ENCODE measurements around the gene PPHLN1. TPM values are rescaled to one million over a fixed set of nuclear protein-coding genes. Genes with fewer than 3 reads are reported as not detected.

PPHLN1 gene
- total RNA-seq, 2 experiments from 2014 or later = 74.1 to 81.9 TPM

DNA sequence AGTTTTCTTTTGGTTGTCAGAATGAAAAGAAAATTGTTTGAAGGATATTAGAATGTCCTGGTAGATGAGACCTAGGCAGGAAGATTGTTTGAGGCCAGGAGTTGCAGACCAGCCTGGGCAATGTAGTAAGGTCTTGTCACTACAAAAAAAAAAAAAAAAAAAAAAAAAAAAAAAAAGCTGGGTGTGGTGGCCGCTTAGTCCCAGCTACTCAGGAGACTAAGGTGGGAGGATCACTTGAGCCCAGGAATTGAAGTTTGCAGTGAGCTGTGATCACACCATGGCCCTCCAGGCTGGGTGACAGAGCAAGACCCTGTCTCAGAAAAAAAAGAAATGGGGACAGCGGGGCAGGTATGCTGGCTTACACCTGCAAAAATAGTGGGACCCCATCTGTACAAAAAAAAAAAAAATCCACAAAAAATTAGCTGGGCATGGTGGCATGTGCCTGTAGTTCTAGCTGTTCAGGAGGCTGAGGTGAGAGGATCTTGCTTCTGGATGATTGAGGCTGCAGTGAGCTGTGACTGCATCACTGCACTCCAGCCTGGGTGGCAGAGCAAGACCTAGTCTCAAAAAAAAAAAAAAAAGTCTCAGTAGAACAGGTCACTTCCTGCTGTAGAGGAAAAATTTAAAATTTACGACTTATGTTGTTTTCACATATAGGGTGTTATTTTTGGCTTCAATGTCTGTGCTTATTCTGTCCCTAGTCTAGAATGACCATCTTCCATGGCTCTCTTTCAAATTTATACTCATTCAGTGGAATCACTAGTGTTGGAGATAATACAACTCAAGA is 70.7 kb downstream of the PPHLN1 start:
- Mint-ChIP-seq H3K9me3 (no peaks in the 10 kb centered on the region), H3K4me3 (no peak overlapping the region), H3K36me3 (ENCODE audit: low read depth) (peaks cover 23% of the 10 kb centered on the region), H3K4me1 (peaks cover 2% of the 10 kb centered on the region), H3K27ac (no peak overlapping the region), H3K27me3 (no peaks in the 10 kb centered on the region)
- DNase-seq = no peak
- ChIA-PET CTCF (no interaction called here), POLR2A (no interaction called here)

DNA sequence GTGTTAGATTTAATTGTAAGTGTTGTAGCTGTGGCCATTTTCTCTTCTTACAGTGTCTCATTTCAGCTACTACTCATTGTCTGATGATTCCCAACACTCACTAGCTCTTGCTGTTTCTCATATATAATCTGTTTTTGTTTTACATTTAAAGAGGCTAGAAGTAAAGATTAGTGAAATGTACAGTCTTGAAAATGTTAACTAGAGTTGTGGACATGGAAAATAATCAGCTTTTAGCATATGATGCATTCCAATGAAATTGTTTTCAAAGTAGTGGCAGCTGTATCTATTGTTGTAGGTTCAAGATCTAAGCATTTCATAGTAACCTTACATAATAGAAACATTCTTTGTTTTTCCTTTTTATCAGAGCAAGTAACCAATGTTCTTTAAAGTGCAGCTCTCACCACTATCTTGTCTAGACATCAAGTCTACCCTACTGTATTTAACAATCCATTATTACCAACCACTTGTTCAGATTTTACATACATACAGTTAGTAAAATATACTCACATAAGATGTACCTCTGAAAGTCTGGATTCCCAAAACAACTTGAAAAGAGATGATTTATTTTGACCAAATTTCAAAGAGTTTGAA is 76.9 kb downstream of the PPHLN1 start:
- Mint-ChIP-seq H3K4me3 (no peak overlapping the region), H3K27ac (no peak overlapping the region), H3K36me3 (ENCODE audit: low read depth) (peaks cover 44% of the 10 kb centered on the region), H3K9me3 (no peaks in the 10 kb centered on the region), H3K4me1 (no peaks in the 10 kb centered on the region), H3K27me3 (no peaks in the 10 kb centered on the region)
- no peak for DNase-seq
- POLR2A ChIA-PET = no interaction called here
- CTCF ChIA-PET = interaction anchor here (1.5 to 2.5 kb wide), 2 partner anchors 31 to 379 kb away, joined by 5 to 9 read pairs; no protein-coding TSS in a partner anchor

GRCh38 chr12:42407306-42407705 is 81.3 kb downstream of the PPHLN1 start:
- ChIA-PET POLR2A (no interaction called here), CTCF (no interaction called here)
- no peaks in the 10 kb centered on the region for H3K9me3 Mint-ChIP-seq
- H3K27ac Mint-ChIP-seq = no peak overlapping the region
- DNase-seq = no peak
- H3K4me3 Mint-ChIP-seq = no peak overlapping the region
- peaks cover 38% of the 10 kb centered on the region for H3K36me3 Mint-ChIP-seq (ENCODE audit: low read depth)
- no peaks in the 10 kb centered on the region for H3K4me1 Mint-ChIP-seq
- no peaks in the 10 kb centered on the region for H3K27me3 Mint-ChIP-seq

DNA sequence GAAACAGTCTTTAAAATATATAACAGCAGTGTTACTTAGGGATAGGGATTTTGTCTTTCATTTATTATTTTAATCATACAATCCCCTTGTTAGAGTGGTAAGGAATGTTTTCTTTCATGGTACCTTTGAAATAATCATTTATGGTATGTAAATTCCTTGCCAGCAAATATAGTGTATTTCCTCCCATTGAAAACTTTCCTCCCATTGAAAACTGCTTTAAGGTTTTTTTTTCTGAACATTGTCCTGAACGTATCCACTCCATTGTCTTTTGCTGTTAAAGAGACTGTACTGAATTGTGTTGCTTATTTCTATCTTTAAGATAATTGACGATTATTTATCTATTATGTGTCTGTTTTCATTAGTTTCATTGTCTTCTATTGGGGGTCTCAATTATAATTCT is 83.5 kb downstream of the PPHLN1 start:
- CTCF ChIA-PET = no interaction called here
- Mint-ChIP-seq H3K27ac (no peak overlapping the region), H3K27me3 (no peaks in the 10 kb centered on the region)

DNA sequence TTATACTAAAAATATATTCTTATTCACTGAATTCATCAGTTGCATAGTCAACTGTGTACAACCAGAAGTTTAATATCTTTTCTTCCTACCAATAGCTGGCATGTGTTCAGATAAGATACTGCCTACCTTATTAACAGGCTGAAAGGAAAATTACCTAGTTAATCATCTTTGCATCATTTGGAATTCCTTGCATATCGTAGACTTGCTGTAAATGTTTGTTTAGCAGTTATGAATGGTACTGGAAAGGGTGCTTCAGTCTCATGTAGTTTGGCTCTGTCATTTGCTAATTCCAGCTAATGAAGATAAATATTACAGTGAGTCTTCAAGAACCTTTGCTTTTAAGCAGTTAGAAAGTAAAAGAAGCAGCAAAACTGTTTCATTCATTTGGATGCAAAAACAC is 84.4 kb downstream of the PPHLN1 start:
- Mint-ChIP-seq H3K9me3 (no peaks in the 10 kb centered on the region), H3K36me3 (ENCODE audit: low read depth) (peaks cover 39% of the 10 kb centered on the region), H3K27ac (no peak overlapping the region), H3K4me3 (no peak overlapping the region), H3K27me3 (no peaks in the 10 kb centered on the region), H3K4me1 (no peaks in the 10 kb centered on the region)
- CTCF ChIA-PET = no interaction called here
- no peak for DNase-seq
- POLR2A ChIA-PET = no interaction called here

More for the DNA sequence above, 83.5 kb downstream of the PPHLN1 start:
- Mint-ChIP-seq H3K4me3 (no peak overlapping the region), H3K9me3 (no peaks in the 10 kb centered on the region), H3K36me3 (ENCODE audit: low read depth) (peaks cover 39% of the 10 kb centered on the region), H3K4me1 (no peaks in the 10 kb centered on the region)
- POLR2A ChIA-PET = interaction anchor here (0.6 kb wide), 1 partner anchor 15 kb away, joined by 3 read pairs; no protein-coding TSS in a partner anchor
- no peak for DNase-seq

DNA sequence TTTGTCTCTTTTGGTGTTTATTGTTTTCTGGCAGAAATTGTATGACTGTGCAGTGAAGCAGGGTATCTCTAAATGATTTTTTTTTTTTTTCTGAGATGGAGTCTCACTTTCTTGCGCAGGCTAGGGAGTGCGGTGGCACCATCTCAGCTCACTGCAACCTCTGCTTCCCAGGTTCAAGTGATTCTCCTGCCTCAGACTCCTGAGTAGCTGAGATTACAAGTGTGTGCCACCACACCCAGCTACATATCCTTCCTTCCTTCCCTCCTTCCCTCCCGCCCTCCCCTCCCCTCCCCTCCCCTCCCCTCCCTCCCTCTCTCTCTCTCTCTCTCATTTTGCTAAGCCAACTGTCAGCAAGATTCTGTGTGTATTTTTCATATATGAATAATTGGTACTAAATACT is 94.4 kb downstream of the PPHLN1 start:
- no peak for DNase-seq
- POLR2A ChIA-PET = no interaction called here
- no peak overlapping the region for H3K4me3 Mint-ChIP-seq
- no peaks in the 10 kb centered on the region for H3K27me3 Mint-ChIP-seq
- H3K36me3 Mint-ChIP-seq (ENCODE audit: low read depth) = peaks cover 17% of the 10 kb centered on the region
- no peak overlapping the region for H3K27ac Mint-ChIP-seq
- no peaks in the 10 kb centered on the region for H3K9me3 Mint-ChIP-seq
- peaks cover 25% of the 10 kb centered on the region for H3K4me1 Mint-ChIP-seq
- CTCF ChIA-PET = no interaction called here

DNA sequence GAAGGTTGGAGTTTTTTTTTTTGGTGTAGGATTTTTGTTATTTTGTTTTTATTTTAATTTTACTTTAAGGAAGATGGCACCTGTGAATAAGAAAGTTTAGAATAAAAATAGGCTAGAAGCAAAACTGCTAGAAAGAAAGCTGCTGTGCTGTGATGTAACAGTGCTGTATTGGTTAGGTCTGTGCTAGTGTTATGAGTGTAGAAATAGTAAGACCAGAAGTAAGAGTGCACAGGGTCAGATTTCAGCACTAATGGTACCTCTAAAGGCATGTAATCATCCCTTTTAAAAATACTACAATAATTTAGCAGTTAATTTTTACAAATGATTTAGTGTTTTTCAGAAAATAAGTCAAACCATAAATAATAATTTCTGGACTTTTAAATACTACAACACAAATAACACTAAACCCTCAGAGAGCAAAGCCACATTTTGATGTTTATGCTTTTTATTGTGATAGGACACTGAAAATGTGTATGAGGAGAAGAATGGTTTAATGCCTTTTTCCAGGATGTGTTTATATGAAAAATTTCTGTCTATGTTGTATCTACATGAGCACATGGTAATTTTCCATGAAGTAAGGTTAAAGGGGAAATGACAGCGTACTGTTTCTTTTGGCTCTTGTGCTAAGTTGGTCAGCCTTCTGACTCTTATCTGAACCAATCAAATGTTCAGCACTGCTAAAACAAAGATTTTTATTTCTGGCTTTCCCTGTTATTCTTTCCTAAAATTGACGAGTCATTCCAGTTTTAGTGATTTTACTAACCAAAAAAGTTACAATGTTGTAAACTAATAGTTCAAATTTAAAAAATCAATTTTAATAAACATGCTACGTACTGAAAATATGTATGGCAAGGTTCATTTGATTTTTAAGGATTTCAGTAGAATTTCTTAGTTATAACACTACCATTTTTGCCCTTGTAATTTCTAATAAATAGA is 96.1 kb downstream of the PPHLN1 start:
- ChIA-PET POLR2A (no interaction called here), CTCF (interaction anchor here (0.5 kb wide), 1 partner anchor 10 kb away, joined by 5 read pairs; no protein-coding TSS in a partner anchor)
- Mint-ChIP-seq H3K9me3 (no peaks in the 10 kb centered on the region), H3K36me3 (ENCODE audit: low read depth) (peaks cover 16% of the 10 kb centered on the region), H3K4me3 (no peak overlapping the region), H3K27me3 (no peaks in the 10 kb centered on the region), H3K4me1 (peaks cover 38% of the 10 kb centered on the region), H3K27ac (no peak overlapping the region)
- no peak for DNase-seq

GRCh38 chr12:42422785-42423184 is 96.8 kb downstream of the PPHLN1 start:
- H3K9me3 Mint-ChIP-seq = no peaks in the 10 kb centered on the region
- ChIA-PET POLR2A (no interaction called here), CTCF (no interaction called here)
- no peaks in the 10 kb centered on the region for H3K27me3 Mint-ChIP-seq
- H3K4me3 Mint-ChIP-seq = no peak overlapping the region
- H3K4me1 Mint-ChIP-seq = peaks cover 42% of the 10 kb centered on the region
- no peak for DNase-seq
- peaks cover 19% of the 10 kb centered on the region for H3K36me3 Mint-ChIP-seq (ENCODE audit: low read depth)
- no peak overlapping the region for H3K27ac Mint-ChIP-seq

DNA sequence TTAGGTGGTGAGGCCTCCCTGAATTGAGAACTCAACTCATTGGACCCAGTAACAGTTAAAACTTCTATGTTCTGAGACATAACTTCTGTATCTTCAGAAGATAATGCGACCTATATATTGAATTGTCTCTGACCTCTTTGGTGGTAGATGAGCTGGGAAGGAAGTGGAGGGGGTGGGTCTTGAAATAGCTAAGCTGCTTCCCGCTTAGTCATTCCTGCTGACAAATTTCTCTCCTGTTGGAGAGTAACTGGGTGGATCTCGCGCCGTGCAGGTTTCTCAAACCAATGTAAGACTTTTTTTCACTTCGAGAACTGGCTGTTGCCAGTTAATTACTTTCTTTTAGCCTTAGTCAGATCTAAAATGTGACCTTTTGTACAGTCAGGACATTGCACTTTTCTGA is 100.8 kb downstream of the PPHLN1 start:
- CTCF ChIA-PET = no interaction called here
- peak overlapping the region; percentile 4 for H3K27ac Mint-ChIP-seq
- H3K36me3 Mint-ChIP-seq (ENCODE audit: low read depth) = peaks cover 32% of the 10 kb centered on the region
- DNase-seq = peak; percentile 28
- POLR2A ChIA-PET = no interaction called here
- H3K27me3 Mint-ChIP-seq = no peaks in the 10 kb centered on the region
- no peaks in the 10 kb centered on the region for H3K9me3 Mint-ChIP-seq
- no peak overlapping the region for H3K4me3 Mint-ChIP-seq
- H3K4me1 Mint-ChIP-seq = peaks cover 24% of the 10 kb centered on the region

DNA sequence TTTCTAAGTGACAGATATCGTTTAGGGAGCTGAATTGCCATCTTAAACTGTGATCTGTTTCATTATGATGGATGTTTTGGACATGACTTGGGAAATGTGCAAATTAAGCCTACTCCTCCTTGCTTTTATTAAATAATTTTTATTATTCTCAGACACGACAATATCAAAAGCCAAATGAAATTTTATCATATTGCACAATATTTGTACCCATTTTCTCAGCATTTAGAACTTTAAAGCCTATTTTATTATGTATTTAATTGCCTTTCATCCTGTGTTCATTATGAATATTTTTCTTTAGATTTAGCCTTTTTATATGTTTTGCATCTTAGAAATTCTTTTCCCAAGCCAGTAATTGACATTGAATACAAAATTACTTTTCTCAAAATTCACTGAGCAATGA is 102.9 kb downstream of the PPHLN1 start:
- H3K36me3 Mint-ChIP-seq (ENCODE audit: low read depth) = peaks cover 46% of the 10 kb centered on the region
- H3K27me3 Mint-ChIP-seq = no peaks in the 10 kb centered on the region
- H3K9me3 Mint-ChIP-seq = no peaks in the 10 kb centered on the region
- CTCF ChIA-PET = no interaction called here
- H3K27ac Mint-ChIP-seq = no peak overlapping the region
- DNase-seq = no peak
- POLR2A ChIA-PET = no interaction called here
- H3K4me3 Mint-ChIP-seq = no peak overlapping the region
- H3K4me1 Mint-ChIP-seq = peaks cover 17% of the 10 kb centered on the region

GRCh38 chr12:42432517-42433140 is 106.7 kb downstream of the PPHLN1 start:
- Mint-ChIP-seq H3K27me3 (no peaks in the 10 kb centered on the region), H3K36me3 (ENCODE audit: low read depth) (peaks cover 33% of the 10 kb centered on the region), H3K27ac (no peak overlapping the region), H3K4me1 (peaks cover under 1% of the 10 kb centered on the region), H3K4me3 (no peak overlapping the region), H3K9me3 (no peaks in the 10 kb centered on the region)
- ChIA-PET POLR2A (no interaction called here), CTCF (no interaction called here)
- DNase-seq = no peak

GRCh38 chr12:42440608-42441007 is 114.6 kb downstream of the PPHLN1 start:
- CTCF ChIA-PET = no interaction called here
- H3K4me1 Mint-ChIP-seq = no peaks in the 10 kb centered on the region

DNA sequence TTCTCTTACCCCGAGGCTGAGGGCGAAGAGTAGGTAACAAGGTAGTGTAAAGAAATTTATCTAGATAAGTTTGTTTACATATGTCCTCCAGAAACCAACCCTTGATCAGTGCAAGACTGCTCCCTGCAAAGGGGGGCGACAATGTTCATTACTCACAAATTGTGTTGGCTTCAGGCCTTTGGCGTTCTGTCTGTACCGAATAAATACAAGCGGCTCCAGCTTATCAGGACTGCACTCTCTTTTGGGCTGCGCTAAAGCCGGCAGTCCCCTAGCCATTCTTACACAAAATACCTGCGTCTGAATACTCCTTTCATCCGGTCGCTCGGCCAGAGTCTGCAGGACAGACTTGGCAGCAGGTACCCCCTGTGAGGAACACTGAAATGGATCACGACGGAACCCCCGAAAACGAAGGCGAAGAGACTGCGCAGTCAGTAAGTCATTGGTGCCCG is 116.4 kb downstream of the PPHLN1 start:
- no peak for DNase-seq
- Mint-ChIP-seq H3K9me3 (no peaks in the 10 kb centered on the region), H3K4me1 (no peaks in the 10 kb centered on the region), H3K27me3 (no peaks in the 10 kb centered on the region), H3K27ac (no peak overlapping the region), H3K36me3 (ENCODE audit: low read depth) (peaks cover 43% of the 10 kb centered on the region), H3K4me3 (no peak overlapping the region)
- ChIA-PET CTCF (no interaction called here), POLR2A (no interaction called here)

More at GRCh38 chr12:42440608-42441007, 114.6 kb downstream of the PPHLN1 start:
- H3K27ac Mint-ChIP-seq = no peak overlapping the region
- peaks cover 30% of the 10 kb centered on the region for H3K36me3 Mint-ChIP-seq (ENCODE audit: low read depth)
- POLR2A ChIA-PET = no interaction called here
- H3K4me3 Mint-ChIP-seq = no peak overlapping the region
- no peaks in the 10 kb centered on the region for H3K9me3 Mint-ChIP-seq
- no peaks in the 10 kb centered on the region for H3K27me3 Mint-ChIP-seq
- DNase-seq = no peak

Data from activated CD4-positive, alpha-beta memory T cell treated with anti-CD3 and anti-CD28 coated beads, Interleukin-2, amount 10 ng/mL, durations not matched to agents 7 days and 5 days (primary cell).